Epithelial cell of proximal tubule (primary cell): ENCODE measurements around the gene MBD1. TPM values are rescaled to one million over a fixed set of nuclear protein-coding genes. Genes with fewer than 3 reads are reported as not detected.
A peak's percentile ranks its signal among the peaks of the same experiment; 100 is the strongest.
"Not testable (repeated sequence)": the region's sequence is repeated elsewhere in the genome, so short reads cannot be mapped to it uniquely, and the experiment has no call there.

Experiments used
- DNase-seq: peaks from one replicate; pipeline ENCODE4 v3.0.0-alpha.2; 2011; ENCODE audit warnings: low read depth
- H3K4me3 ChIP-seq: 2 replicates; pipeline ENCODE4 v1.5.1; 2011; ENCODE audit warnings: low read depth, mild to moderate bottlenecking, low read length
- CTCF ChIP-seq: conservative IDR thresholded peaks from 2 replicates; pipeline ENCODE4 v1.5.1; 2012; ENCODE audit warnings: low read depth, mild to moderate bottlenecking, low read length
- total RNA-seq: library from RNA; depleted of rRNA; stranded (reverse); fragments of >200 nt; gene quantifications from 2 replicates; pipeline ENCODE4 v1.2.3, GENCODE V29; 2015

The MBD1 gene
- total RNA-seq, 1 donor from 2014 or later, result 70.2 TPM

- no peak for TF ChIP-seq CTCF
- no peak for DNase-seq
- no peak overlapping the region for H3K4me3 ChIP-seq
Measured at GRCh38 chr18:50313031-50313607, 31.8 kb upstream of the MBD1 start.

GRCh38 chr18:50312296-50313030, 31.1 kb upstream of the MBD1 start:
- DNase-seq, result no peak
- TF ChIP-seq CTCF, result no peak
- no peak overlapping the region for H3K4me3 ChIP-seq

- no peak overlapping the region for H3K4me3 ChIP-seq
- no peak for TF ChIP-seq CTCF
- peak; percentile 39 for DNase-seq
Measured at GRCh38 chr18:50311650-50312049, 30.3 kb upstream of the MBD1 start.

GRCh38 chr18:50310080-50310479, 28.8 kb upstream of the MBD1 start:
- no peak for DNase-seq
- no peak for TF ChIP-seq CTCF
- H3K4me3 ChIP-seq, result no peak overlapping the region

GRCh38 chr18:50308851-50309250, 27.5 kb upstream of the MBD1 start:
- not testable (repeated sequence) for DNase-seq

GRCh38 chr18:50307738-50308470, 26.6 kb upstream of the MBD1 start:
- peak; percentile 71 for DNase-seq
- no peak for TF ChIP-seq CTCF
- H3K4me3 ChIP-seq, result peak overlapping the region; percentile 69

More at GRCh38 chr18:50308851-50309250, 27.5 kb upstream of the MBD1 start:
- not testable (repeated sequence) for H3K4me3 ChIP-seq

GRCh38 chr18:50307400-50307737, 26.0 kb upstream of the MBD1 start:
- TF ChIP-seq CTCF, result no peak
- no peak for DNase-seq
- H3K4me3 ChIP-seq, result peak overlapping the region; percentile 69
